ENCODE results near the gene PLPP3.

PLPP3 gene

GRCh38 chr1:56478734-56479133 lies 100.6 kb downstream of the PLPP3 start (continued):
- TF ChIP-seq, protein P1, sequence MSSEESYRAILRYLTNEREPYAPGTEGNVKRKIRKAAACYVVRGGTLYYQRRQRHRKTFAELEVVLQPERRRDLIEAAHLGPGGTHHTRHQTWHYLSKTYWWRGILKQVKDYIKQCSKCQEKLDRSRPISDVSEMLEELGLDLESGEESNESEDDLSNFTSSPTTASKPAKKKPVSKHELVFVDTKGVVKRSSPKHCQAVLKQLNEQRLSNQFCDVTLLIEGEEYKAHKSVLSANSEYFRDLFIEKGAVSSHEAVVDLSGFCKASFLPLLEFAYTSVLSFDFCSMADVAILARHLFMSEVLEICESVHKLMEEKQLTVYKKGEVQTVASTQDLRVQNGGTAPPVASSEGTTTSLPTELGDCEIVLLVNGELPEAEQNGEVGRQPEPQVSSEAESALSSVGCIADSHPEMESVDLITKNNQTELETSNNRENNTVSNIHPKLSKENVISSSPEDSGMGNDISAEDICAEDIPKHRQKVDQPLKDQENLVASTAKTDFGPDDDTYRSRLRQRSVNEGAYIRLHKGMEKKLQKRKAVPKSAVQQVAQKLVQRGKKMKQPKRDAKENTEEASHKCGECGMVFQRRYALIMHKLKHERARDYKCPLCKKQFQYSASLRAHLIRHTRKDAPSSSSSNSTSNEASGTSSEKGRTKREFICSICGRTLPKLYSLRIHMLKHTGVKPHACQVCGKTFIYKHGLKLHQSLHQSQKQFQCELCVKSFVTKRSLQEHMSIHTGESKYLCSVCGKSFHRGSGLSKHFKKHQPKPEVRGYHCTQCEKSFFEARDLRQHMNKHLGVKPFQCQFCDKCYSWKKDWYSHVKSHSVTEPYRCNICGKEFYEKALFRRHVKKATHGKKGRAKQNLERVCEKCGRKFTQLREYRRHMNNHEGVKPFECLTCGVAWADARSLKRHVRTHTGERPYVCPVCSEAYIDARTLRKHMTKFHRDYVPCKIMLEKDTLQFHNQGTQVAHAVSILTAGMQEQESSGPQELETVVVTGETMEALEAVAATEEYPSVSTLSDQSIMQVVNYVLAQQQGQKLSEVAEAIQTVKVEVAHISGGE (tag by site-specific recombination; conservative IDR thresholded peaks at IDR 0.05; ENCODE audit: low read depth): no peak
- TF ChIP-seq, protein P2, sequence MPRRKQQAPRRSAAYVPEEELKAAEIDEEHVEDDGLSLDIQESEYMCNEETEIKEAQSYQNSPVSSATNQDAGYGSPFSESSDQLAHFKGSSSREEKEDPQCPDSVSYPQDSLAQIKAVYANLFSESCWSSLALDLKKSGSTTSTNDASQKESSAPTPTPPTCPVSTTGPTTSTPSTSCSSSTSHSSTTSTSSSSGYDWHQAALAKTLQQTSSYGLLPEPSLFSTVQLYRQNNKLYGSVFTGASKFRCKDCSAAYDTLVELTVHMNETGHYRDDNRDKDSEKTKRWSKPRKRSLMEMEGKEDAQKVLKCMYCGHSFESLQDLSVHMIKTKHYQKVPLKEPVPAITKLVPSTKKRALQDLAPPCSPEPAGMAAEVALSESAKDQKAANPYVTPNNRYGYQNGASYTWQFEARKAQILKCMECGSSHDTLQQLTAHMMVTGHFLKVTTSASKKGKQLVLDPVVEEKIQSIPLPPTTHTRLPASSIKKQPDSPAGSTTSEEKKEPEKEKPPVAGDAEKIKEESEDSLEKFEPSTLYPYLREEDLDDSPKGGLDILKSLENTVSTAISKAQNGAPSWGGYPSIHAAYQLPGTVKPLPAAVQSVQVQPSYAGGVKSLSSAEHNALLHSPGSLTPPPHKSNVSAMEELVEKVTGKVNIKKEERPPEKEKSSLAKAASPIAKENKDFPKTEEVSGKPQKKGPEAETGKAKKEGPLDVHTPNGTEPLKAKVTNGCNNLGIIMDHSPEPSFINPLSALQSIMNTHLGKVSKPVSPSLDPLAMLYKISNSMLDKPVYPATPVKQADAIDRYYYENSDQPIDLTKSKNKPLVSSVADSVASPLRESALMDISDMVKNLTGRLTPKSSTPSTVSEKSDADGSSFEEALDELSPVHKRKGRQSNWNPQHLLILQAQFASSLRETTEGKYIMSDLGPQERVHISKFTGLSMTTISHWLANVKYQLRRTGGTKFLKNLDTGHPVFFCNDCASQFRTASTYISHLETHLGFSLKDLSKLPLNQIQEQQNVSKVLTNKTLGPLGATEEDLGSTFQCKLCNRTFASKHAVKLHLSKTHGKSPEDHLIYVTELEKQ (tag by site-specific recombination; IDR thresholded peaks at IDR 0.05; ENCODE audit: borderline replicate concordance): no peak
- TF ChIP-seq ZNF843 (tag by site-specific recombination; IDR thresholded peaks at IDR 0.05): no peak

DNA sequence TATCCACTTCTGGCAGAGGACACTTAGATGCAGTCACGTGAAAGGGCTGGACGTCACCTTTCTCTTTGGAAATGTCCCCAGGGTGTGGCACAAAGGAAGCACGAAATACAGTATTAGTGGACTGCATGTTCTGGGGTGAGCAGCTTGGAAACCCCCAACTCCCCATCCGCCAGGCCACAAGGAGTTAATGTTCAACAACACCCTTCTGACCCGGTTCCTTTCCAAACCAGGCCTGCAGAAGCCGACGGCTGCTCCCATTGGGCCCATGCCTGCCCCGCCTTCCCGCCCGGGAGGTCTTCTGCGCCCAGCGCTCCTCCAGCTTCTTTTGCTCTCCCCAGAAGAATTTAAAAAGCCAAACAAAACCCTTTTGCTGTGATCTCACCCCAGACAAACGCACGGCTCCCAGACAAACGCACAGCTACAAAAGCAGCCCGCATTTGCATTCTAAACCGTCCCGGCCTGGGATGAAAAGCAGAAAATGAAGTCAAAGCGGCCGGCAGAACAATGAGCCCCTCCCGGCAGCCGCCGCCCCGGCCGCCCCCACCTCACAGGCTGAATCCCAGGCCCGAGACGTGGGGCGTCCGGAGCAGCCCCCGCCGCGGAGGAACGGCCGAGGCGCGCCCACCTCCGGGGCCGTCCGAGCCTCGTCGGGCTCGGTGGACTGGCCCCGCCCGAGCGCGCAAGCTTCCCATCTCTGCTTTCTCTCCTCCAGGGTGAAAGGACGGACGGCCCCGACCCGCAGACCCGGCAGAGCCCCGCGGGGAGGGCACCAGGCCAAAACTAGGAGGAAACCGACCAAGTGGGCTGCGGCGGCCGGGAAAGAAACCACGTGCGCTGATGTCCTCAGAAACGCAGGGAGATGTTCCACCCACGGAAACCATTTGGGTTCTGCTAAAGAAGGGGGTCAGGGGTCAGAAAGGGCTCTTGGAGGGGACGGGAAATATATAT lies 101.9 kb downstream of the PLPP3 start:
- Histone ChIP-seq H3K4me1 (ENCODE audit: control insufficient read depth, insufficient read depth, low read length) (no peaks in the 10 kb centered on the region), H3K36me3 (ENCODE audit: control insufficient read depth in 2 of 2, insufficient read depth in 1 of 2, low read length in 2 of 2) (no peaks in the 10 kb centered on the region), H3K4me3 (ENCODE audit: low read depth, low read length) (no peak overlapping the region), H3K9me3 (ENCODE audit: control insufficient read depth, insufficient read depth, low read depth, low read length) (no peaks in the 10 kb centered on the region), H3K27ac (ENCODE audit: extremely low read depth, low read depth, low read length) (no peak overlapping the region)
- ChIA-PET CTCF (no interaction called here), POLR2A (no interaction called here)
- TF ChIP-seq ZNF335 (tag by site-specific recombination; conservative IDR thresholded peaks at IDR 0.05) (no peak), ZNF571 (tag by site-specific recombination; IDR thresholded peaks at IDR 0.05) (no peak), WT1 (tag by site-specific recombination; IDR thresholded peaks at IDR 0.05) (no peak), OSR2 (tag by site-specific recombination; IDR thresholded peaks at IDR 0.05) (no peak), ZNF660 (tag by site-specific recombination; IDR thresholded peaks at IDR 0.05) (no peak), HIC1 (tag by site-specific recombination; IDR thresholded peaks at IDR 0.05) (no peak), ZNF473 (tag by site-specific recombination; IDR thresholded peaks at IDR 0.05) (no peak), ZNF785 (tag by site-specific recombination; IDR thresholded peaks at IDR 0.05) (no peak), ZNF221 (tag by site-specific recombination; IDR thresholded peaks at IDR 0.05; ENCODE audit: borderline replicate concordance) (no peak), ZFP41 (tag by site-specific recombination; IDR thresholded peaks at IDR 0.05; ENCODE audit: borderline replicate concordance) (no peak), BCL11B (tag by site-specific recombination; IDR thresholded peaks at IDR 0.05; ENCODE audit: low read depth) (no peak)

Measured in HEK293 (cell line).